Measurements from ENCODE around the gene FCMR.

The FCMR gene

GRCh38 chr1:206883876-206884275, 37.9 kb downstream of the FCMR start:
- H3K9me3 ChIP-seq (ENCODE audit: severe bottlenecking) = peaks cover 9% of the 10 kb centered on the region
- TF ChIP-seq CTCF (IDR thresholded peaks at IDR 0.05; ENCODE audit: poor library complexity, severe bottlenecking) = no peak
- ATAC-seq (ENCODE audit: low read depth) (no peak), DNase-seq (ENCODE audit: low spot score) (no peak)
- H3K4me1 ChIP-seq (ENCODE audit: insufficient read depth, poor library complexity, severe bottlenecking) = peaks cover 17% of the 10 kb centered on the region
- H3K4me3 ChIP-seq (ENCODE audit: severe bottlenecking) = no peak overlapping the region
- H3K27me3 ChIP-seq (ENCODE audit: insufficient read depth, poor library complexity, severe bottlenecking) = no peaks in the 10 kb centered on the region
- no peaks in the 10 kb centered on the region for H3K36me3 ChIP-seq (ENCODE audit: low read depth)
- H3K27ac ChIP-seq (ENCODE audit: poor library complexity, severe bottlenecking) = no peak overlapping the region

- peaks cover 17% of the 10 kb centered on the region for H3K4me1 ChIP-seq (ENCODE audit: insufficient read depth, poor library complexity, severe bottlenecking)
- no peaks in the 10 kb centered on the region for H3K36me3 ChIP-seq (ENCODE audit: low read depth)
- ATAC-seq (ENCODE audit: low read depth) (no peak), DNase-seq (ENCODE audit: low spot score) (no peak)
- H3K4me3 ChIP-seq (ENCODE audit: severe bottlenecking) = no peak overlapping the region
- TF ChIP-seq CTCF (IDR thresholded peaks at IDR 0.05; ENCODE audit: poor library complexity, severe bottlenecking) = no peak
- H3K27me3 ChIP-seq (ENCODE audit: insufficient read depth, poor library complexity, severe bottlenecking) = no peaks in the 10 kb centered on the region
- H3K27ac ChIP-seq (ENCODE audit: poor library complexity, severe bottlenecking) = no peak overlapping the region
- H3K9me3 ChIP-seq (ENCODE audit: severe bottlenecking) = peaks cover 16% of the 10 kb centered on the region
Measured at GRCh38 chr1:206883160-206883559, 38.6 kb downstream of the FCMR start.

- no peak for DNase-seq (ENCODE audit: low spot score)
- peaks cover 11% of the 10 kb centered on the region for H3K4me1 ChIP-seq (ENCODE audit: insufficient read depth, poor library complexity, severe bottlenecking)
- no peaks in the 10 kb centered on the region for H3K36me3 ChIP-seq (ENCODE audit: low read depth)
- H3K27me3 ChIP-seq (ENCODE audit: insufficient read depth, poor library complexity, severe bottlenecking) = no peaks in the 10 kb centered on the region
- H3K9me3 ChIP-seq (ENCODE audit: severe bottlenecking) = peaks cover 20% of the 10 kb centered on the region
- H3K4me3 ChIP-seq (ENCODE audit: severe bottlenecking) = no peak overlapping the region
- peak; percentile 8 for TF ChIP-seq CTCF (IDR thresholded peaks at IDR 0.05; ENCODE audit: poor library complexity, severe bottlenecking)
- no peak for ATAC-seq (ENCODE audit: low read depth)
- no peak overlapping the region for H3K27ac ChIP-seq (ENCODE audit: poor library complexity, severe bottlenecking)
Measured at GRCh38 chr1:206882555-206882954, 39.2 kb downstream of the FCMR start.

- Histone ChIP-seq H3K36me3 (ENCODE audit: low read depth) (no peaks in the 10 kb centered on the region), H3K27me3 (ENCODE audit: insufficient read depth, poor library complexity, severe bottlenecking) (no peaks in the 10 kb centered on the region), H3K27ac (ENCODE audit: poor library complexity, severe bottlenecking) (no peak overlapping the region), H3K9me3 (ENCODE audit: severe bottlenecking) (peaks cover 20% of the 10 kb centered on the region), H3K4me1 (ENCODE audit: insufficient read depth, poor library complexity, severe bottlenecking) (peaks cover 3% of the 10 kb centered on the region), H3K4me3 (ENCODE audit: severe bottlenecking) (no peak overlapping the region)
- ATAC-seq (ENCODE audit: low read depth) = no peak
- DNase-seq (ENCODE audit: low spot score) = no peak
- no peak for TF ChIP-seq CTCF (IDR thresholded peaks at IDR 0.05; ENCODE audit: poor library complexity, severe bottlenecking)
Measured at GRCh38 chr1:206880314-206880713, 41.4 kb downstream of the FCMR start.

- Histone ChIP-seq H3K27ac (ENCODE audit: poor library complexity, severe bottlenecking) (no peak overlapping the region), H3K36me3 (ENCODE audit: low read depth) (no peaks in the 10 kb centered on the region), H3K4me3 (ENCODE audit: severe bottlenecking) (no peak overlapping the region), H3K27me3 (ENCODE audit: insufficient read depth, poor library complexity, severe bottlenecking) (no peaks in the 10 kb centered on the region), H3K4me1 (ENCODE audit: insufficient read depth, poor library complexity, severe bottlenecking) (peaks cover 9% of the 10 kb centered on the region), H3K9me3 (ENCODE audit: severe bottlenecking) (peaks cover 20% of the 10 kb centered on the region)
- TF ChIP-seq CTCF (IDR thresholded peaks at IDR 0.05; ENCODE audit: poor library complexity, severe bottlenecking) = no peak
- ATAC-seq (ENCODE audit: low read depth) = no peak
- DNase-seq (ENCODE audit: low spot score) = no peak
Measured at GRCh38 chr1:206878456-206878855, 43.3 kb downstream of the FCMR start.

All from RWPE2 (cell line).